ENCODE measurements around the gene C11orf86. TPM values are rescaled to one million over a fixed set of nuclear protein-coding genes. Genes with fewer than 3 reads are reported as not detected.

C11orf86 gene
- total and polyA plus RNA-seq, 2 donors from 2014 or later = 0.92 TPM; not detected in 1

- Histone ChIP-seq H3K27ac (ENCODE audit: low read depth in 2 of 2, low read length in 2 of 2) (no peak overlapping the region), H3K9me3 (ENCODE audit: control insufficient read depth in 2 of 3, insufficient read depth in 1 of 3, low read length in 3 of 3) (no peaks in the 10 kb centered on the region), H3K36me3 (ENCODE audit: control insufficient read depth in 2 of 3, insufficient read depth in 3 of 3, low read length in 3 of 3) (no peaks in the 10 kb centered on the region), H3K4me1 (ENCODE audit: control insufficient read depth in 2 of 3, insufficient read depth in 2 of 3, low read depth in 1 of 3, low read length in 3 of 3) (peaks cover 0 to 3% (median 0%) of the 10 kb centered on the region in 3 donors), H3K27me3 (ENCODE audit: control insufficient read depth, insufficient read depth, low read length) (no peaks in the 10 kb centered on the region), H3K9ac (ENCODE audit: low read length in 3 of 3) (no peak overlapping the region), H3K4me3 (ENCODE audit: low read length in 3 of 3) (no peak overlapping the region)
- intact Hi-C loops (cut with DNase I) = no loop called here
- no peak for FAIRE-seq
- DNase-seq = no peak
- TF ChIP-seq, protein P1, sequence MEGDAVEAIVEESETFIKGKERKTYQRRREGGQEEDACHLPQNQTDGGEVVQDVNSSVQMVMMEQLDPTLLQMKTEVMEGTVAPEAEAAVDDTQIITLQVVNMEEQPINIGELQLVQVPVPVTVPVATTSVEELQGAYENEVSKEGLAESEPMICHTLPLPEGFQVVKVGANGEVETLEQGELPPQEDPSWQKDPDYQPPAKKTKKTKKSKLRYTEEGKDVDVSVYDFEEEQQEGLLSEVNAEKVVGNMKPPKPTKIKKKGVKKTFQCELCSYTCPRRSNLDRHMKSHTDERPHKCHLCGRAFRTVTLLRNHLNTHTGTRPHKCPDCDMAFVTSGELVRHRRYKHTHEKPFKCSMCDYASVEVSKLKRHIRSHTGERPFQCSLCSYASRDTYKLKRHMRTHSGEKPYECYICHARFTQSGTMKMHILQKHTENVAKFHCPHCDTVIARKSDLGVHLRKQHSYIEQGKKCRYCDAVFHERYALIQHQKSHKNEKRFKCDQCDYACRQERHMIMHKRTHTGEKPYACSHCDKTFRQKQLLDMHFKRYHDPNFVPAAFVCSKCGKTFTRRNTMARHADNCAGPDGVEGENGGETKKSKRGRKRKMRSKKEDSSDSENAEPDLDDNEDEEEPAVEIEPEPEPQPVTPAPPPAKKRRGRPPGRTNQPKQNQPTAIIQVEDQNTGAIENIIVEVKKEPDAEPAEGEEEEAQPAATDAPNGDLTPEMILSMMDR (IDR thresholded peaks at IDR 0.05; ENCODE audit: borderline replicate concordance, extremely low read depth, insufficient read depth) = no peak
These were observed 37.8 kb upstream of the C11orf86 start for GRCh38 chr11:66937193-66937733.

DNA sequence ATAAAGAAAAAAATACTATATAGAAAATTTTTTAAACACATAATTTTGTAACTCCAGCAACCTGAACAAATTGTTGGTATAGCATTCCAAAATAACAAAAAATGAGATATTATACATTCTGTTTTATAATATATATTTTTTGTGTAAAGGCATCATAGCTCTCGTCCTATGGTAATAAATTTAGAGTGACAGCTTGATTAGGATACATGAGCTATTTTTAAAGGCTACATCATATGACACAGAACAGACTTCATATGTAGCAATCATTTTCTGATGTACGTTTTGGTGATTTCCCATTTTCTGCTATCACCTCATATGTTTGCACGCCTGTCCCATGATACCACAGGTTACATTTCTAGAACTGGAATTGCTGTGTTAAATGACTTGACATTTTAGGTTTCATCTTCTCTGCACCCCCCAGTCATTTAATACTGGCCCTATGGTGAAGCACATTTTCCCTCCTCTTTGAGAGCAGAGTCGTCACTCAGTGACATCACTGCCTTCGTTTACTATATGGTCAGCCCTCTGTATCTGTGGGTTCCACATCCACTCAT is 36.4 kb upstream of the C11orf86 start:
- no peaks in the 10 kb centered on the region for H3K36me3 ChIP-seq (ENCODE audit: control insufficient read depth in 2 of 3, insufficient read depth in 3 of 3, low read length in 3 of 3)
- DNase-seq = no peak
- no peak overlapping the region for H3K4me3 ChIP-seq (ENCODE audit: low read length in 3 of 3)
- no peak for FAIRE-seq
- intact Hi-C loops (cut with DNase I) = no loop called here
- H3K4me1 ChIP-seq (ENCODE audit: control insufficient read depth in 2 of 3, insufficient read depth in 2 of 3, low read depth in 1 of 3, low read length in 3 of 3) = no peaks in the 10 kb centered on the region
- TF ChIP-seq, protein P1 (IDR thresholded peaks at IDR 0.05; ENCODE audit: borderline replicate concordance, extremely low read depth, insufficient read depth) = no peak
- no peaks in the 10 kb centered on the region for H3K9me3 ChIP-seq (ENCODE audit: control insufficient read depth in 2 of 3, insufficient read depth in 1 of 3, low read length in 3 of 3)
- H3K27me3 ChIP-seq (ENCODE audit: control insufficient read depth, insufficient read depth, low read length) = no peaks in the 10 kb centered on the region
- H3K27ac ChIP-seq (ENCODE audit: low read depth in 2 of 2, low read length in 2 of 2) = no peak overlapping the region
- no peak overlapping the region for H3K9ac ChIP-seq (ENCODE audit: low read length in 3 of 3)

DNA sequence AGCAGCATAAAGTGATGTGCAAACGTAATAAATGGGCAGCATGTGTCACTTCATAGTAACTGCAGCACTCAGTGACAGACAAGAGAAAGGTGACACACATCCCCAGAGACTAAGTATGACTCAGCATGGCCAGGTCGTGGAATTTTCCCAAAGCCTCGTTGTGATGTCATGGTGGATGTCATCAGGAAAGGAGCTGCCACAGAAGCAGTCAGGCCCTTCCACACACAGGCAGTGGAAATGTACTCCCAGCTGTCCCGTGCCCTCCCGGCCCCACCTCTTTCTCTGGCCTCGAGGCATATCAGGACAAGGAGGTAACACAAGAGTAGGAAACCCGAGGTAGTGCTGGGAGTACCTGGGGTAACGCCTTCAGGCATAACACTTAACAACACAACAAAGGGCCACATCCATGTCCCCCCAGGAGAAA is 25.0 kb upstream of the C11orf86 start:
- no peaks in the 10 kb centered on the region for H3K4me1 ChIP-seq (ENCODE audit: control insufficient read depth in 2 of 3, insufficient read depth in 2 of 3, low read depth in 1 of 3, low read length in 3 of 3)
- no peaks in the 10 kb centered on the region for H3K27me3 ChIP-seq (ENCODE audit: control insufficient read depth, insufficient read depth, low read length)
- H3K4me3 ChIP-seq (ENCODE audit: low read length in 3 of 3) = peak overlapping the region in 1 of 3 donors; percentile 9
- intact Hi-C loops (cut with DNase I) = no loop called here
- no peaks in the 10 kb centered on the region for H3K9me3 ChIP-seq (ENCODE audit: control insufficient read depth in 2 of 3, insufficient read depth in 1 of 3, low read length in 3 of 3)
- H3K9ac ChIP-seq (ENCODE audit: low read length in 3 of 3) = no peak overlapping the region
- no peak overlapping the region for H3K27ac ChIP-seq (ENCODE audit: low read depth in 2 of 2, low read length in 2 of 2)
- DNase-seq (peak; percentile 37 to 84 (median 64)), FAIRE-seq (no peak)
- no peaks in the 10 kb centered on the region for H3K36me3 ChIP-seq (ENCODE audit: control insufficient read depth in 2 of 3, insufficient read depth in 3 of 3, low read length in 3 of 3)
- TF ChIP-seq, protein P1 (IDR thresholded peaks at IDR 0.05; ENCODE audit: borderline replicate concordance, extremely low read depth, insufficient read depth) = no peak

Data from kidney (tissue), 14 donors.